ENCODE data around the gene ZNF726. TPM values are rescaled to one million over a fixed set of nuclear protein-coding genes. Genes with fewer than 3 reads are reported as not detected.
"Not testable (repeated sequence)": the region's sequence is repeated elsewhere in the genome, so short reads cannot be mapped to it uniquely, and the experiment has no call there.

ZNF726 gene
- total RNA-seq, 1 experiment from 2014 or later: 12.1 TPM

DNA sequence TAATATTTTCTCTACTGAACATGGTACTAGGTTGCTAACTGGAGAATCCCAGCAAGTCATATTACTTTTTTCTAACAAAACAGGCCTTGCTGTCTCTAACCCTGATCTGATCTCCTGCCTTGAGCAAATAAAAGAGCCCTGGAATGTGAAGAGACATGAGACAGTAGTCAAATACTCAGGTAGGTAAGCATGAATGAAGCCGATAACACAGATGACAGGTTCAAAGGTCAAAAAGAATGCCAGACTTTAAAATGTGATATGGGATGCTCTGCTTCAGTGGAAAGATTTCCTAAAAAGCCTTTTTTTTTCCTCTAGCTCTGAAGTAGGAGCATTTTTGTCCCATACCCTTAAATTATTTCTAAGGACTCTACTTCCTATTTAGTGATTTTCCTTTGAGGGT, 28.7 kb downstream of the ZNF726 start:
- DNase-seq (ENCODE audit: low read depth): no peak

DNA sequence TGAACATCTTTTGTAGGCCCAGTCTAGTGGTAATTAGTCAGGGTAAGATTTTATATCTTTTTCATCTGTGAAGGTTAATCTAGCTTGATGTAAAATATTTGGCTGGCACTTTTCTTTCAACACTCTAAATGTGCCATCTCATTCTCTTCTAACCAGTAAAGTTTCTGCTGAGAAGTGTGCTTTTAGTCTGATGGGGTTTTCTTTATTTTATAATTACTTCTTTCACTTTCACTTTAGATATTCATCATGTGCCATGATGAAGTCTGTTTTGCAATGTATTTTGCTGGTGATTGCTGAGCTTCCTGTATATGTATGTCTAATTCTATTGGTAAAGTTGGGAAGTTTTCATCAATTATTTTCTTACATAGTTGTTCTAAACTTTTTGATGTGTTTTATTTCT, 31.9 kb downstream of the ZNF726 start:
- no peak for DNase-seq (ENCODE audit: low read depth)

DNA sequence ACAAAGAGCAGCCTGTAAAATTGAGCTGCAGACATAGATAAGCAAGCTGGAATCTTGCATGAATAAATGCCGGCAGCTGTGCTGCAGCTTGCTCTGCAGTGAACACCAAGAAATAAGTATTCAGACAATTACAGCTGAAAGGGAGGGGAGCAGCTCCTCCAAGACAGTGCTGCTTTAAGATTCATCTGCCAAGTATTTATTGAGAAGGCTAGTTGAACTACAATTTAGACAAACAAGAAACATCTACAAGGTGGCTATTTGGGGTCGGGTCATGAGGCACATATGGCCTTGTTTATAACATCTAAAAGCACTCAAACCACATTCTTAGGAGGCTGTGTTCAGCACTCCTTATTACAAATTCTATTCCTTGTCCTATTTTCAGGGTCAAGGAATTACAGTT, 34.9 kb downstream of the ZNF726 start:
- no peak for DNase-seq (ENCODE audit: low read depth)

DNA sequence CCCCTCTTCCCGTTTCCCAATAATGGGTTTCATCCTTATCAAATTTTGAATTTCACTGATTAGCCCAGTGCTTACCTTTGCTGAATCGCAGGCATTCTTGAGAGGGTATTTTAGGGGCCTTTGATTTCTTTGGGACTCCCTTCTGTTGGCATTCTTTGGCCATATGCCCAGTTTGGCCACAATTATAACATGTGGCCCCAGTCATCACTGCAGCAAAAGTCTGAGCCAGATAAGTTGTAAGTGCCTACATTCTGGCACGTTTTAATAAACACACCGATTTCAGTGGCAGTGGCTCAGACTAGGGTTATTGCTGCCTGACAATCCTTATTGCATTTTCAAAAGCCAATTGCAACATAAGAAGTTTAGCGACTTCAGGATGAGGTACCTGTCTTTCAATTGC, 41.4 kb downstream of the ZNF726 start:
- peak; percentile 77 for DNase-seq (ENCODE audit: low read depth)

DNA sequence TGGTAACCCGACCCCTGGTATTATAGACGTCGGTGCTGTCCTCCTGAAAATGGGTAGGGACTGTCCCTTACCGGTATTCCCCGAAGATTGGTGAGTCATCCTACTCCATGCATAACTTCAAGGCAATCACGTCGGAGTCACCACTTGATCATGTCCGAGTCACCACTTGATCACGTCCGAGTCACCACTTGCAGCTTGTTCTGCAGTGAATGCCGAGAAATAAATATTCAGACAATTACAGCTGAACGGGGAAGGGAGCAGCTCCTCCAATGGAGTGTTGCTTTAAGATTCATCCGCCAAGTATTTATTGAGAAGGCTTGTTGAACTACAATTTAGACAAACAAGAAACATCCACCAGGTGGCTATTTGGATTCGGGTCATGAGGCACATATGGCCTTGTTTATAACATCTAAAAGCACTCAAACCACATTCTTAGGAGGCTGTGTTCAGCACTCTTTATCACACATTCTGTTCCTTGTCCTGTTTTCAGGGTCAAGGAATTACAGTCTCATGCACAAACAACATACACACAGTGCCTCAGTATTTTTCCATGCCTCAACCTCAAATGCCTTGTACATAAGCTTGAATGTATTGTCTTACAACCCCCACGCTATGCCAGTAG, 43.1 kb downstream of the ZNF726 start:
- peak; percentile 95 for DNase-seq (ENCODE audit: low read depth)

DNA sequence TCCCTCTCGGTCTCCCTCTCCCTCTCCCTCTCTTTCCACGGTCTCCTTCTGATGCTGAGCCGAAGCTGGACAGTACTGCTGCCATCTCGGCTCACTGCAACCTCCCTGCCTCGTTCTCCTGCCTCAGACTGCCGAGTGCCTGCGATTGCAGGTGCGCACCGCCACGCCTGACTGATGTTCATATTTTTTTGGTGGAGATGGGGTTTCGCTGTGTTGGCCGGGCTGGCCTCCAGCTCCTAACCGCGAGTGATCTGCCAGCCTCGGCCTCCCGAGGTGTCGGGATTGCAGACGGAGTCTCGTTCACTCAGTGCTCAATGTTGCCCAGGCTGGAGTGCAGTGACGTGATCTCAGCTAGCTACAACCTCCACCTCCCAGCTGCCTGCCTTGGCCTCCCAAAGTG, 48.7 kb downstream of the ZNF726 start:
- DNase-seq (ENCODE audit: low read depth): not testable (repeated sequence)

DNA sequence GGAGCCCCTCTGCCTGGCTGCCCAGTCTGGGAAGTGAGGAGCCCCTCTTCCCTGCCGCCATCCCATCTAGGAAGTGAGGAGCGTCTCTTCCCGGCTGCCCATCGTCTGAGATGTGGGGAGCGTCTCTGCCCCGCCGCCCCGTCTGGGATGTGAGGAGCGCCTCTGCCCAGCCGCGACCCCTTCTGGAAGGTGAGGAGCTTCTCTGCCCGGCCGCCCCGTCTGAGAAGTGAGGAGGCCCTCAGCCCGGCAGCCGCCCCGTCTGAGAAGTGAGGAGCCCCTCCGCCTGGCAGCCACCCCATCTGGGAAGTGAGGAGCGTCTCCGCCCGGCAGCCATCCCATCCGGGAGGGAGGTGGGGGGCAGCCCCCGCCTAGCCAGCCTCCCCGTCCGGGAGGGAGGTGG, 49.2 kb downstream of the ZNF726 start:
- DNase-seq (ENCODE audit: low read depth): not testable (repeated sequence)

DNA sequence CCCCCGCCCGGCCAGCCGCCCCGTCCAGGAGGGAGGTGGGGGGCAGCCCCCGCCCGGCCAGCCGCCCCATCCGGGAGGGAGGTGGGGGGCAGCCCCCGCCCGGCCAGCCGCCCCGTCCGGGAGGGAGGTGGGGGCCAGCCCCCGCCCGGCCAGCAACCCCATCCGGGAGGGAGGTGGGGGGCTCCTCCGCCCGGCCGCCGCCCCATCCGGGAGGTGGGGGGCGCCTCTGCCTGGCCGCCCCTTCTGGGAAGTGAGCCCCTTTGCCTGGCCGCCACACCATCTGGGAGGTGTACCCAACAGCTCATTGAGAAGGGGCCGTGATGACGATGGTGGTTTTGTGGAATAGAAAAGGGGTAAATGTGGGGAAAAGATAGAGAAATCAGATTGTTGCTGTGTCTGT, 49.6 kb downstream of the ZNF726 start:
- DNase-seq (ENCODE audit: low read depth): not testable (repeated sequence)

DNA sequence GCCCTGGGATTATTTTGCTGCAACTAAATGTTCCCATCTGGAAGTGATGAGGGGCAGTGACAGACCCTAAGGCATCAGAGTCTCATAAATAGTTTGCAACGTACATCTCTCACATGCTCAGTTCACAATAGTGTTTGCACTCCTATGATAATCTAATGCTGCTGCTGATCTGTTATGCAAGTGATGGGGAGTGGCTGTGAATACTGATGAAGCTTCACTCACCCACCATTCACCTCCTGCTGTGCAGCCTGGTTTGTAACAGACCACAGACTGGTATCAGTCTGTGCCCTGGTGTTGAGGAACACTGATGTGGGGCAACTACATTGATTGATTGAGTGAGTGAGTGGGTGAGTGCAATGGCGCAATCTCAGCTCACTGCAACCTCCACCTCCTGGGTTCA, 54.9 kb downstream of the ZNF726 start:
- DNase-seq (ENCODE audit: low read depth): no peak

DNA sequence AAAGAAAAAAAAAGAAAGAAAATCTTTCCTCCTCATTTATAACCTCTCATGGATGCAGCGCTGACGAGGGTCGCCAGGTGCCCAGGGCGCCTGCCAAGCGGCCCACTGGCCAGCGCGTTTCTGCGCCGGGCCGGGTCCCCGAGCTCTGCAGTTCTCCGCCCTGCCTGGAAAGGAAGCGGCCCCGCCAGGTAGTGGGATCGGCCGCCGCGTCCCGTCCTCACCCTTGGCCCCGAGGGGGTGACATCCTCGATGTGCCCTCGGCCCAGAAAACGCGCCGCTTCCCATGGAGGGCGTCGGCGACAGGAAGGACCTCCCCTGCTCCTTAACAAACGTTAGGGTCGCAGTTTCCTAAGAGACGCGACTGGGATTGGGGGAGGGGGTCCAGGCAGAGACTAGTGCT, 56.9 kb downstream of the ZNF726 start:
- DNase-seq (ENCODE audit: low read depth): no peak

DNA sequence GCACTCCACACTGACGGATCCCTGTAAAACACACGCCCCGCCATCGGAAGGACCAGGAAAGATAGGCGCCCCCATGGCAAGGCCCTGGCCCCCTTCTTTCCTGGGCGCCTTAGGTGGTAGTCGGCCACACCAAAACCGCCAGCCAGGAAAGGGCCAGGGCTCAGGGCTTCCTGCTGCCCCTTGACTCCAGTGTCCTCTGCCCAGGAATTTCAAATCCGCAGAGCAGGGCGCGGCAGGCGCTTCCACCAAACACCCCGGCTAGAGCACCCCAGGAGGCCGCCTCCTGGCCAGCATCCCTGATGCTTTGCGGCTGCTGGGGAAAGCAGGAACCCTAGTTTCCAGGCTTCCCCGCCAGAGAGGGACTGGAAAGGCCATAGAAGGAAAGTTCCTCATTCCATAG, 57.5 kb downstream of the ZNF726 start:
- DNase-seq (ENCODE audit: low read depth): no peak

DNA sequence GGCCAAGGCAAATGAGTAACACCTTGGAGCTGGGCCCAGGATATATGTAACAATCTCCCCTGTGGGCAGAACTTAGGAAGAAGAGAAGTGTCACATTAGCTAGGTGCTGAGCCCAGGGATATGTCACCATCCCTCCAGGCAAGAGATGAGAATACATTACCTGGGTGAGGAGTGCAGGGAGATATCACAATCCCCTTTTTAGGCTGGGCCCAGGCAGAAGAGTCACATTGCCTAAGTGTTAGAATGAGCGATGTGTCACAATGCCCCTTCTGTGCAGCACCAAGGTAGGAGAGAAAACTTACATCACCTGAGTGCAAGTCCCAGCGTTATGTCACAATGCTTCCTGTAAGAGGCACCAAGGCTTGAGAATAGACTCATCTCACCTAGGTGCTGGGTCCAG, 60.3 kb downstream of the ZNF726 start:
- no peak for DNase-seq (ENCODE audit: low read depth)

DNA sequence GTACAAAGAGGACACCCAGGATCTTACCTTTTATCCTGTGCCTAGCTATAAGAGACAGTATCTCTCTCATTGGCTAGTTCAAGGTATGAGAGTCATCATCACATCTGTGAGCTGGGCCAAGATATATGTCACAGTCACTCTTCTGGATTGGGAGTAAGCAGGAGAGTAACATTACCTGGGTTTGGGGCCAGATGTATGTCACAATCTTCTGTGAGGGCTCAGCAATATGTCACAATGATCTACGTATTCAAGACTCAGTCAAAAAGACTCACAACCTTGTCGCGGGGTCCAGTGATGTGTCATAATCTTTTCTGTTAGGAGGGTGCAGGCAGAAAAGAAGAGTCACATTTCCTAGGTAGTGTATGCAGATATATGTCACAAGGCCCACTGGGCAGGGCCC, 61.9 kb downstream of the ZNF726 start:
- not testable (repeated sequence) for DNase-seq (ENCODE audit: low read depth)

DNA sequence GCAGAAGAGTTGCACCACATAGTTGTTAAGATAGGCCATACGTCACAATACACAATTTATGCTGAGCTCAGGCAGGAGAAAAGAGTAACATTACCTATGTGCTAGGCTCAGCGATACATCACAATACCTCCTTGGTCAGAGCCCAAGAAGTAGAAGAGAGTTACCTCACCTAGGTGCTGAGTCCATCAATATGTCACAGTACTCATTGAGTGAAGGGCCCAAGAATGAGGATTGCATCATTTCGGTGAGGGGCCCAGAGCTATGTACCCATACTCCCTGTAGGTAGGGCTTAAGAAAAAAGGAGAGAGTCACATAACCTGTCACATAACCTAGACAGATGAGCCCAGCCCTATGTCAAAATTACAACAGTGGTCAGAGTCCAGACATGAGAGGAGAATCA, 62.6 kb downstream of the ZNF726 start:
- DNase-seq (ENCODE audit: low read depth): not testable (repeated sequence)

DNA sequence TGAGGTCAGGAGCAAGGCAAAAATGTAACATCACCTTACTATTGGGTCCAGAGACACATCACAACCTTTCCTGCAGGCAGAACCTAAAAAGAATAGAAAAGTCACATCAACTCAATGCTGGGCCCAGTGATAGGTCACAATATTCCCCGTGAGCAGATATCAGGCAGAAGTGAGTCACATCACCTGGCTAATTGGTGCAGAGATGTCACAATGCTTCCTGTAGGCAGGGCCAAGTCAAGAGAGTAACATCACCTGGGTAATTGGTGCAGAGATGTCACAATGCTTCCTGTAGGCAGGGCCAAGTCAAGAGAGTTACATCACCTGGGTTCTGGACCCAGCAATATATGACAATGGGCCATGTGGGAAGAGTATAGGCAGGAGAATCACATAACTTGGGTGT, 63.4 kb downstream of the ZNF726 start:
- DNase-seq (ENCODE audit: low read depth): no peak

DNA sequence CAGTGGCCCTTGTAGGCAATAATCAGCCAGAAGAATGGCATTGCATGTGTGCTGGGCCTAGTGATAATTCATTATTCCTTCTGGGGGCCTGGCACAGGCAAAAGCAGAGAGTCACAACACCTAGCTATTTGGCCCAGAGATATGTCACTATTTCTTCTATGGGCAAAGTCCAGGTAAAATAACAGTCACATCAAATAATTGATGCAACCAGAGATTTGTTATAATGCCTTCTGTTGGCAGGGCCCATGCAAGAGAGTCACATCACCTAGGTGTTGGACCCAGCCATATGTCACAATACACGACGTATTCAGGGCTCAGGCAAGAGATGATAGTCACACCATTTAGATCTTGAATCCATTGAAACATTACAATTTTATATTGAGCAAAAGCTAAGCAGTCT, 66.1 kb downstream of the ZNF726 start:
- DNase-seq (ENCODE audit: low read depth): no peak

DNA sequence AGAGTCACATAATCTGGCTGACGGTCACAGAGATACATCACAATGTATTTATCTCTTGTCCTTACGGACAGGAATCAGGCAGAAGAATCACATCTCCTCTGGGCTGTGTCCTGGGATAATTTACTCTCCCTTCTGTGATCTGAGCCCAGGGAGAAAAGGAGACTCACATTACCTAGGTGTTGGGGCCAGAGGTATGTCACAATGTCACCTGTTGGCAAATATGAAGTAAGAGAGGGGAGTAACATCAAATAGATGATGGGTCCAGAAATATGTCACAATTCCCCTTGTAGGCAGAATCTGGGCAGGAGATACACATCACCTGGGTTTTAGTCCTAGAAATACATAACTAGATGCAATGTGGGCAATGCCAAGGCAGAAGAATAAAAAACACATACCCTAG, 67.2 kb downstream of the ZNF726 start:
- no peak for DNase-seq (ENCODE audit: low read depth)

DNA sequence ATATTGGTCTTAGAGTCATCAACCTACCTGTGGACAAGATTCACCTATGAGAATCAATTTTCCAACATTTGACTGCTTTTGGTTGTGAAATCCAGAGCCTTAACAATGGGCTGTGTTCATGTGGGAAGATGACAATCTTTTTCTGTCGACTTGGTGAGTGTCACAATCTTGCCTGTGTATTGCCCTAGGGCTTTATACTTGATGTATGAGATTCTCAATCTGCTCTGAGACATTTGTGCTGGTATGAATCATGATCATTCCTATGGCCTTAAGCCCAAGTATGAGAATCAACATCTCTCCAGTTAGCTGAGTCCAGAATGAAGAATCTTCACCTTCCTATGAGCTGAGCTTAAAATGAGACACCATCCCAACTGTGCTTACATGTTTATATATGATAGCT, 68.7 kb downstream of the ZNF726 start:
- DNase-seq (ENCODE audit: low read depth): no peak

Other genes starting within 250 kb of the ZNF726 start
- gene ZNF675, start 227.7 kb upstream of the ZNF726 start, total RNA-seq (2014; rRNA removed; shearing (Covaris generic)): 17.0 and 25.3 TPM in 2 replicates
- gene ZNF681, start 156.0 kb upstream of the ZNF726 start, total RNA-seq (2014; rRNA removed; shearing (Covaris generic)): 1.1 and 3.1 TPM in 2 replicates
- 8.0 and 10.5 TPM in 2 replicates for gene ZNF254, start 172.3 kb downstream of the ZNF726 start, total RNA-seq (2014; rRNA removed; shearing (Covaris generic))

Data from M059J (cell line).